ENCODE measurements around the gene FLNB. TPM values are rescaled to one million over a fixed set of nuclear protein-coding genes. Genes with fewer than 3 reads are reported as not detected.

The FLNB gene
- total RNA-seq, 1 donor from 2014 or later: 521 TPM

DNA sequence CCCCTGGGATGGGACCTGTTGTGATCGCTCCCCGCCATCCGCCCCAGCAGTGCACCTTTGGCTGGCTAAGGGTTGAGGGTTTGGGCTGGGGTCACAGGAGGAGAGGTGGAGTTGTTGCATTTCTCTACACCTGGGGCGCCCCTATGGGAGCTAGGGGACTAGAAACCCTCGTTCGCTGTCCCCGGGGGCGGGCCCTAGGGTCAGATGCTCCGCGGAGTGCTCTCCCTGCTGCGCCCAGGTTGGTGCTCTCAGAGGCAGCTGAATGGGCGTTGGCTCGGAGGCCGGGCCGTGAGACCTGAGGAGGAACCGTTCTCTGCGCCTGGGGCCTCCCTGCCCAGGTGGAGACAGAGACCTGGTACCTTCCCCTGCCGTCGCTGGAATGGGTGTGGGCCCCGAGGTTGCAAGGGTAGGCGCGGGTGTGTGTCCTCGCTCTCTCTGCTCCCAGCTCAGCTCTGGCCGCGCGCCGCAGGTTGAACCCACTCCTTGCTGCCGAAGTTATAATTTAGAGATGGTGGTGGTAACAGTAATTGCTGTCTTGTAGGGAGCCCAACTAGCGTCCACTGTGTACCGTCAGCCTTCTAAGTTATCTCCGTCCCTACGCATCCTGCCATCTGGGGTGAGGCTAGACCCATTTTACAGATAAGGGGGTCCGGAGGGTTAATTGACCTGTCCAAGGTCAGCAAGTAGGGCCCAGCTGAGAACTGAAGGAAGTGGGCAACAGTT is 965 bp downstream of the FLNB start:
- peak overlapping the region; percentile 78 for H2AFZ ChIP-seq (ENCODE audit: low read depth, low read length)
- no peaks in the 10 kb centered on the region for H3K27me3 Mint-ChIP-seq (ENCODE audit: low read depth, unreplicated experiment)
- H3K27ac ChIP-seq (ENCODE audit: low read depth, low read length): peak overlapping the region; percentile 75
- no peak for FAIRE-seq
- no peaks in the 10 kb centered on the region for H3K36me3 ChIP-seq (ENCODE audit: insufficient read depth, low read length)
- H3K27ac Mint-ChIP-seq (ENCODE audit: unreplicated experiment): peak overlapping the region; percentile 75
- H3K4me3 ChIP-seq (ENCODE audit: insufficient read depth, low read depth, low read length): peak overlapping the region; percentile 97
- H3K9me3 ChIP-seq (ENCODE audit: insufficient read depth, low read depth, low read length): no peaks in the 10 kb centered on the region
- no peak for TF ChIP-seq EZH2 (IDR thresholded peaks at IDR 0.05; ENCODE audit: insufficient read depth, low read length)
- TF ChIP-seq, protein P1, sequence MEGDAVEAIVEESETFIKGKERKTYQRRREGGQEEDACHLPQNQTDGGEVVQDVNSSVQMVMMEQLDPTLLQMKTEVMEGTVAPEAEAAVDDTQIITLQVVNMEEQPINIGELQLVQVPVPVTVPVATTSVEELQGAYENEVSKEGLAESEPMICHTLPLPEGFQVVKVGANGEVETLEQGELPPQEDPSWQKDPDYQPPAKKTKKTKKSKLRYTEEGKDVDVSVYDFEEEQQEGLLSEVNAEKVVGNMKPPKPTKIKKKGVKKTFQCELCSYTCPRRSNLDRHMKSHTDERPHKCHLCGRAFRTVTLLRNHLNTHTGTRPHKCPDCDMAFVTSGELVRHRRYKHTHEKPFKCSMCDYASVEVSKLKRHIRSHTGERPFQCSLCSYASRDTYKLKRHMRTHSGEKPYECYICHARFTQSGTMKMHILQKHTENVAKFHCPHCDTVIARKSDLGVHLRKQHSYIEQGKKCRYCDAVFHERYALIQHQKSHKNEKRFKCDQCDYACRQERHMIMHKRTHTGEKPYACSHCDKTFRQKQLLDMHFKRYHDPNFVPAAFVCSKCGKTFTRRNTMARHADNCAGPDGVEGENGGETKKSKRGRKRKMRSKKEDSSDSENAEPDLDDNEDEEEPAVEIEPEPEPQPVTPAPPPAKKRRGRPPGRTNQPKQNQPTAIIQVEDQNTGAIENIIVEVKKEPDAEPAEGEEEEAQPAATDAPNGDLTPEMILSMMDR (IDR thresholded peaks at IDR 0.05; ENCODE audit: insufficient read depth, low read depth, low read length): no peak
- H3K79me2 ChIP-seq (ENCODE audit: insufficient read depth, low read length): peaks cover 60% of the 10 kb centered on the region
- peaks cover 9% of the 10 kb centered on the region for H3K36me3 Mint-ChIP-seq (ENCODE audit: low read depth, unreplicated experiment)
- H3K27me3 ChIP-seq (ENCODE audit: insufficient read depth, low read length): no peaks in the 10 kb centered on the region
- peak overlapping the region; percentile 98 for H3K4me3 Mint-ChIP-seq (ENCODE audit: unreplicated experiment)
- no peak for DNase-seq (ENCODE audit: low read depth)
- H3K9me3 Mint-ChIP-seq (ENCODE audit: unreplicated experiment): no peaks in the 10 kb centered on the region
- peak overlapping the region; percentile 94 for H3K9ac ChIP-seq (ENCODE audit: low read length)
- peaks cover 29% of the 10 kb centered on the region for H3K4me1 ChIP-seq (ENCODE audit: insufficient read depth, low read length)
- peaks cover 59% of the 10 kb centered on the region for H4K20me1 ChIP-seq (ENCODE audit: insufficient read depth, low read length)
- H3K4me2 ChIP-seq (ENCODE audit: low read length): peak overlapping the region; percentile 100
- peaks cover 28% of the 10 kb centered on the region for H3K4me1 Mint-ChIP-seq (ENCODE audit: low read depth, unreplicated experiment)

DNA sequence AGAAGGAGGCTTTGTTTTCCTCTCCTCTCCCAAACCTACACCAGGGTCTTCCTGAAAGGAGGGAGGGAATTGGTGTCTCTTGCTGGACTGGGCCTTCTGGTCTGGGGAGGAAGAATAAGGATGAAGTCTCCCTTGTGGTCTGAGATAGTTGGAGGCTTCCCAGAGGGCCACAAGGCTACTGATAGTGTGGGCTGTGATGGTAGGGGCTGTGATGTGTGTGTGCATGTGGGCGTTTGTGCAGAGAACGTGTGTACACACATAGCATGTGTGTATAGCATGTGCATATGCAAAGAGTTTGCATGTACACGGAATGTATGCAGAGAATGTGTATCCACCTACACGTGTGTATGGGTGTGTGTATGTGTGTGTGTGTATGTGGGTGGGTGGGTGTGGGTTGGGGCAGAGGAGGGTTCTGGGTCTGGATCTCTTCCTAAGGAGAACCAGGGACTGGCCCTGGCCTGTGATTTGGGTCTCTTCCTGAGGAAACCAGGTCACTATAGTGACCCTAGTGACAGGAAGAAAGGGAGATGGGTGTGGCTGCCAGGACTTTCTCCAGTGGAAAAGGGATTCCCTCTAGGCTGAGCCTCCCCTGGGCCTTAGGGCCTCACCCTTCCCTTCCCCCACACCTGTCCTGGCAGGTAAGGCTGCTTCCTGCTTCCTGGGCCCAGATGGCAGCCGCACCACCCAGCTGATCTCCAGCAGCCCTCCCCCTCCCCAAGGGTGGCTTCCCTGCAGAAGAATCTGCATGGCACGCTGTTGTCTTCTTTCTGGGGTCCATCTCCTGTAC is 1.7 kb downstream of the FLNB start:
- Histone ChIP-seq H2AFZ (ENCODE audit: low read depth, low read length) (no peak overlapping the region), H3K9ac (ENCODE audit: low read length) (peak overlapping the region; percentile 94)

More for the DNA sequence above, 1.7 kb downstream of the FLNB start:
- H3K27me3 ChIP-seq (ENCODE audit: insufficient read depth, low read length): no peaks in the 10 kb centered on the region
- FAIRE-seq (no peak), DNase-seq (ENCODE audit: low read depth) (no peak)
- H3K4me3 Mint-ChIP-seq (ENCODE audit: unreplicated experiment): peak overlapping the region; percentile 98
- no peaks in the 10 kb centered on the region for H3K9me3 Mint-ChIP-seq (ENCODE audit: unreplicated experiment)
- H3K4me2 ChIP-seq (ENCODE audit: low read length): peak overlapping the region; percentile 100
- peaks cover 33% of the 10 kb centered on the region for H3K4me1 ChIP-seq (ENCODE audit: insufficient read depth, low read length)
- peaks cover 31% of the 10 kb centered on the region for H3K4me1 Mint-ChIP-seq (ENCODE audit: low read depth, unreplicated experiment)
- H3K36me3 Mint-ChIP-seq (ENCODE audit: low read depth, unreplicated experiment): peaks cover 9% of the 10 kb centered on the region
- H3K27ac Mint-ChIP-seq (ENCODE audit: unreplicated experiment): peak overlapping the region; percentile 84
- no peaks in the 10 kb centered on the region for H3K9me3 ChIP-seq (ENCODE audit: insufficient read depth, low read depth, low read length)
- H3K4me3 ChIP-seq (ENCODE audit: insufficient read depth, low read depth, low read length): peak overlapping the region; percentile 97
- H3K36me3 ChIP-seq (ENCODE audit: insufficient read depth, low read length): no peaks in the 10 kb centered on the region
- peak overlapping the region; percentile 75 for H3K27ac ChIP-seq (ENCODE audit: low read depth, low read length)
- no peaks in the 10 kb centered on the region for H3K27me3 Mint-ChIP-seq (ENCODE audit: low read depth, unreplicated experiment)
- H4K20me1 ChIP-seq (ENCODE audit: insufficient read depth, low read length): peaks cover 67% of the 10 kb centered on the region
- no peak for TF ChIP-seq EZH2 (IDR thresholded peaks at IDR 0.05; ENCODE audit: insufficient read depth, low read length)
- TF ChIP-seq, protein P1 (IDR thresholded peaks at IDR 0.05; ENCODE audit: insufficient read depth, low read depth, low read length): no peak
- H3K79me2 ChIP-seq (ENCODE audit: insufficient read depth, low read length): peaks cover 67% of the 10 kb centered on the region
